ENCODE measurements around the gene STK17A. TPM values are rescaled to one million over a fixed set of nuclear protein-coding genes. Genes with fewer than 3 reads are reported as not detected.

Gene STK17A
- 10 to 100 TPM; 89.5 to 90.3 TPM for total RNA-seq

DNA sequence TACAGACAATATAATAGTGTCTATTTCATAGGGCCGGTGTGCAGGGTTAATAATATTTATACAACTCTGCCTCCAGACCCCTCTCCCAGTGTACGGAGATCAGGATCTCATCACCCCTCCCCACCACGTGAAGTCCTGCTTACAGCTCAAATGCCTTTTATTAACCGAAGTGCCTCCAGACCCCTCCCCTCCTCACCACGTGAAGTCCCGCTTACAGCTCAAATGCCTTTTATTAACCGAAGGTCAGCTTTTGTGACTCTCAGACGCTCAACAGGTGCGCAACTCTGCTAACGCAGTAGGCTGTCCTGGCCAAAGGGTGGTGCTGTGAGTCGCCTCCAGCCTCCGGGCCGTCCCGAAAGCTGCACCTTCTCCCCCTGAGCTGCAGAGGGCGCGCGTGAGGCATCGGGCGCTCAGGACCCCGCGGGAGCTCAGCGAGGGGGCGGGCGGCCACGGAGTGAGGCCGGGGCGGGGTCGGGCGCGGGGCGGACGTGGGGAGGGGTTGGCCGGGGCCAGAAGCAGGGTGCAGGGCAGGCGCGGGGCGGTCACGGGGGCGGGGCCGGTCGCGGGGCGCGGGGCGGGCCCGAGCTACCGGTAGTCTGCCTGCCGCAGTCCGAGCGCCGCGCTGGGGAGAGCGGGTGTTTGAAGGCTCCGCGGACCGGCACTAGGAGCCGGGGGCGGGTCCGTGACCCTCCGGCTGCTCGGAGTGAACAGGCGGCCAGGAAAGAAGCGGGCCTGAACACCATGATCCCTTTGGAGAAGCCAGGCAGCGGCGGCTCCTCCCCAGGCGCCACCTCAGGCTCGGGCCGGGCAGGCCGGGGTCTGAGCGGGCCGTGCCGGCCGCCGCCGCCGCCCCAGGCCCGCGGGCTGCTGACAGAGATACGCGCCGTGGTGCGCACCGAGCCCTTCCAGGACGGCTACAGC is at the start of gene STK17A:
TSS of gene STK17A (plus strand) at position 606 of the 921 bp plus-strand sequence. CDS start at position 742, 136 bp downstream.
- Mint-ChIP-seq H3K36me3 (ENCODE audit: low read depth) (peaks cover 31% of the 10 kb centered on the region), H3K27ac (peak within 1 kb of the TSS; percentile 100), H3K4me3 (peak within 1 kb of the TSS; percentile 100), H3K9me3 (no peaks in the 10 kb centered on the region), H3K4me1 (peaks cover 31% of the 10 kb centered on the region), H3K27me3 (peaks cover 19% of the 10 kb centered on the region)
- peak; percentile 96 for DNase-seq
- CTCF ChIA-PET: interaction anchor here (0.6 to 11.5 kb wide), 84 partner anchors 8 to 654 kb away, joined by 3 to 452 read pairs (median 5); partner anchors contain the start of genes BLVRA, COA1, MRPL32 and MRPS24
- POLR2A ChIA-PET: interaction anchor here (0.5 to 11.0 kb wide), 47 partner anchors 8 to 651 kb away, joined by 3 to 304 read pairs (median 5); partner anchors contain the start of genes BLVRA, COA1, DBNL and MRPL32

DNA sequence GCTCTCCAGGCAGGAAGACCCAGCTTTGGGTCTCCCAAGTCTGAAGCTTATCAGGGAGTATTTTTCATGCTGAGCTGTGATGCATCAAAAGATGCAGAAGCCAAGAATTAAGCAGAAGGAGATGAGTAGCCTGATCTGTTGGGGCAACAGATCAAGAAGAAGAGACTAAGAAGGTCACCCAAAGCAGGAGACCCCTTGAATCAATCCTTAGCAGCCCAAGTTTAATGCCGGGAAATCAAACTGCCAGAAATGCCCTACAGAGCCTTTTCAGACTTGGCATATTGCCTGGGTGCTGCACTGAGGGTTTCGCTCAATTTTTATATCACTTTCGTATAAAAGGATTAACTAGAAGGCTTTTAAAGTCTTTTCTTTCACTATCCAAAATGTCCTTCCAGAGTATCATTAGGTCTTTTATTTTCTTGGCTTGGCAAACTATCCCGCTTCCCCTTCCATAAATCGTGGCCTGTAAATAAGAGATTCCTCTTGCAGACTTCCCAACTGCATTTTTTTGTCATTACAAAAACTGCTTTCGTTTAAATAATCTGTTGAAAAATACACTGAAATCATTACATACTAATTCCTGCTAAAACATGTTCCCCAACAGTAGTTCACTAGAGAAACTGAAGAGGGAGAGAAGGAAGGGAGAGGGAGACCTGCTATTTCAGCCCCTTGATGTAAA is 49.0 kb upstream of the STK17A start:
- ChIA-PET CTCF (no interaction called here), POLR2A (no interaction called here)
- H3K9me3 Mint-ChIP-seq: no peaks in the 10 kb centered on the region
- H3K27me3 Mint-ChIP-seq: peaks cover 6% of the 10 kb centered on the region
- no peak for DNase-seq
- H3K4me1 Mint-ChIP-seq: no peaks in the 10 kb centered on the region
- H3K4me3 Mint-ChIP-seq: no peak overlapping the region
- no peaks in the 10 kb centered on the region for H3K36me3 Mint-ChIP-seq (ENCODE audit: low read depth)
- H3K27ac Mint-ChIP-seq: no peak overlapping the region

GRCh38 chr7:43535031-43535451 is 47.9 kb upstream of the STK17A start:
- Mint-ChIP-seq H3K4me1 (no peaks in the 10 kb centered on the region), H3K27ac (no peak overlapping the region), H3K36me3 (ENCODE audit: low read depth) (no peaks in the 10 kb centered on the region), H3K27me3 (peaks cover 2% of the 10 kb centered on the region), H3K9me3 (no peaks in the 10 kb centered on the region), H3K4me3 (no peak overlapping the region)
- ChIA-PET POLR2A (no interaction called here), CTCF (no interaction called here)
- DNase-seq: no peak

- Mint-ChIP-seq H3K27me3 (peaks cover 3% of the 10 kb centered on the region), H3K36me3 (ENCODE audit: low read depth) (no peaks in the 10 kb centered on the region), H3K4me1 (no peaks in the 10 kb centered on the region), H3K4me3 (no peak overlapping the region), H3K27ac (no peak overlapping the region), H3K9me3 (no peaks in the 10 kb centered on the region)
- CTCF ChIA-PET: no interaction called here
- DNase-seq: no peak
- POLR2A ChIA-PET: no interaction called here
These were observed 46.9 kb upstream of the STK17A start for GRCh38 chr7:43535810-43536585.

- Mint-ChIP-seq H3K27me3 (peaks cover 5% of the 10 kb centered on the region), H3K4me3 (no peak overlapping the region), H3K27ac (no peak overlapping the region), H3K4me1 (no peaks in the 10 kb centered on the region), H3K36me3 (ENCODE audit: low read depth) (no peaks in the 10 kb centered on the region), H3K9me3 (no peaks in the 10 kb centered on the region)
- ChIA-PET POLR2A (no interaction called here), CTCF (no interaction called here)
- DNase-seq: no peak
These were observed 46.1 kb upstream of the STK17A start for GRCh38 chr7:43536773-43537172.

DNA sequence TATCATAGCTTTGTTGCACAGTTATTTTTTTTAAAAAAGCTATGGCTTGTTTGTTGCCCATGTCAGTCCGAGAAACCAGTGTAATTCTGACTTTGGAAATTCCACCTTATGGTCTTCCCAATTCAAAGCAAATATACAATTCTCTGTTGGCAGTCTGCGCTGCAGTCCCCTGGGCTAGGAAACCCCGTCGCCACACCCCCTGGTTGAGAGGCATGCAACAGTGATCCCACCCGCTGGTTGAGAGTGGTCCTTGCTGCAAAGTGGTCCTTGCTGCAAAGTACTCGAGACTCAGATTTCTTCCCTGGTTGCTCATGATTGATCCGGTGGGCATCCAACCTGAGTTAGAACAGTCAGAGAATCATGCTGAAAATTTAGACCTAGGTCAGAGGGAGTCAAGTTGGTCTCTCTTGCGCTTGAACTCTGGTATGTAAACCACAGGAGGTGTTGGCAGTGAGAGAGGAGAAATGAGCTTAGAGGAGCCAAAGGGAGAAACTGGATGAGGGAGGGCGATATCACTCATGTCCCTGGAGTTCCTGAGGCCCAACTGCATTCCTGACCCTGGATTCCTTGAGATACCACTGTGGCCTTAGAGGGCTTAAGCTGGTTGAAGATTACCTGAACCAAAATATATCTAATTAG is 45.0 kb upstream of the STK17A start:
- Mint-ChIP-seq H3K27ac (no peak overlapping the region), H3K9me3 (no peaks in the 10 kb centered on the region), H3K36me3 (ENCODE audit: low read depth) (no peaks in the 10 kb centered on the region), H3K4me1 (no peaks in the 10 kb centered on the region), H3K27me3 (peaks cover 9% of the 10 kb centered on the region), H3K4me3 (no peak overlapping the region)
- DNase-seq: no peak
- ChIA-PET CTCF (no interaction called here), POLR2A (interaction anchor here (0.6 kb wide), 1 partner anchor 205 kb away, joined by 3 read pairs; no protein-coding TSS in a partner anchor)

DNA sequence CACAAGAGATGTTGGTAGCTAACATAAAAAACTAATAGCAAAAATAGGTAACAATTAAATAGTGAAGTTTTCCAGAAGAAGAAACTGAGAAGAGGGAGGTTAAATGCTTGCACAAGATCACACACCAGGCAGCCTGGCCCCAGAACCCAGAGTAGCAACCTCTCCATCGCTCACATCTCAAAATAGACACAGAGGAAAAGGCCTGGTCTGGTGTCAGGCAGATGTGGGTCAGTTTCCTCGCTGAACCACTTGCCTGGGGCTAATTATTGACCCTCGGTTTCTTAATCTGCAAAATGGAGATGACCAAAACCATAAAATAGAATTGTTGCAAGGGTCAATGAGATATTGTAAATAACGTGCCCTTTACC is 44.5 kb upstream of the STK17A start:
- Mint-ChIP-seq H3K9me3 (no peaks in the 10 kb centered on the region), H3K4me3 (no peak overlapping the region), H3K4me1 (no peaks in the 10 kb centered on the region), H3K27ac (no peak overlapping the region), H3K27me3 (peaks cover 9% of the 10 kb centered on the region), H3K36me3 (ENCODE audit: low read depth) (no peaks in the 10 kb centered on the region)
- ChIA-PET POLR2A (no interaction called here), CTCF (no interaction called here)
- DNase-seq: no peak

DNA sequence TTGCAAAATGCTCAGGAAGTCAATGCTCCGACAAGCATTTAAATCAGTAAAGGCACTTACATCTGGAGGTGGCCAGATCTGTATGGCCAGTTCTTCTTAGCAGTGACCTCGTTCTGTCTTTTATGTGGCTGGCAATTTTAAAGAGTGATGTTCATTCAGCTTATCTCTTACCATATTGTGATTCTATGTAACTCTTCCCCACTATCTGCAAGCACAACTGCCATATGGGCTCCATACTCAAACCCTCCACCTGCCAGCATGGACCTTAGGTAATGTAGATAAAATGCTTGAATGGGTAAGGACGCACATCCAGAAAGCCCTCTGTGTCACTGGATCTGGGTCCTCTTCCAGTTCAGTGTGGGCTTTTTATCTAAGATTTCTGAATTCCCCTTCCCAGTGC is 42.4 kb upstream of the STK17A start:
- ChIA-PET POLR2A (interaction anchor here (0.8 kb wide), 1 partner anchor 42 kb away, joined by 3 read pairs; the partner anchor contains the start of gene STK17A), CTCF (no interaction called here)
- DNase-seq: no peak
- no peaks in the 10 kb centered on the region for H3K4me1 Mint-ChIP-seq
- H3K27me3 Mint-ChIP-seq: peaks cover 17% of the 10 kb centered on the region
- no peak overlapping the region for H3K4me3 Mint-ChIP-seq
- H3K27ac Mint-ChIP-seq: no peak overlapping the region
- H3K9me3 Mint-ChIP-seq: no peaks in the 10 kb centered on the region
- no peaks in the 10 kb centered on the region for H3K36me3 Mint-ChIP-seq (ENCODE audit: low read depth)

DNA sequence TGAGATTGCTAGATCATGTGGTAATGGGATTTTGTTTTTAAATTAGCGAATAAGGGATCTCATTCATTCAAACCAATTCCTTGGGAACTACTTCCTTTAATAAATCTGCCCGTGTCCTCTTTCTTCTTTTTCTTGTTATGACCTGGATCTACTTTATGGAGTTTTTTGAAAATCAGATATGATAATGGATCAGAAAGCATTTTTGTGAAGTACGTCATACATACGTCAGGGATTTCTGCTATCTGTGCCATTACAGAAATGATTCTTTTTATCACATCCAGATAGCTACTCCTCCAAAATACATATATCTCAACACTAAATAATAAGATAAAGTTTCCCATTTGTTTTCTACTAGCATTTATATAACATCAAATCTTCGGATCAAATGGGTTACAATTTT is 40.2 kb upstream of the STK17A start:
- CTCF ChIA-PET: no interaction called here
- Mint-ChIP-seq H3K27me3 (peaks cover 30% of the 10 kb centered on the region), H3K4me3 (no peak overlapping the region), H3K36me3 (ENCODE audit: low read depth) (no peaks in the 10 kb centered on the region), H3K9me3 (peaks cover 4% of the 10 kb centered on the region), H3K4me1 (no peaks in the 10 kb centered on the region), H3K27ac (no peak overlapping the region)
- POLR2A ChIA-PET: no interaction called here
- DNase-seq: no peak

- ChIA-PET CTCF (interaction anchor here (0.6 to 0.8 kb wide), 2 partner anchors 36 to 70 kb away, joined by 3 to 6 read pairs; no protein-coding TSS in a partner anchor), POLR2A (no interaction called here)
- no peaks in the 10 kb centered on the region for H3K4me1 Mint-ChIP-seq
- peaks cover 4% of the 10 kb centered on the region for H3K9me3 Mint-ChIP-seq
- no peaks in the 10 kb centered on the region for H3K36me3 Mint-ChIP-seq (ENCODE audit: low read depth)
- no peak overlapping the region for H3K27ac Mint-ChIP-seq
- H3K27me3 Mint-ChIP-seq: peaks cover 31% of the 10 kb centered on the region
- no peak overlapping the region for H3K4me3 Mint-ChIP-seq
- no peak for DNase-seq
These were observed 36.7 kb upstream of the STK17A start for GRCh38 chr7:43546231-43546630.

DNA sequence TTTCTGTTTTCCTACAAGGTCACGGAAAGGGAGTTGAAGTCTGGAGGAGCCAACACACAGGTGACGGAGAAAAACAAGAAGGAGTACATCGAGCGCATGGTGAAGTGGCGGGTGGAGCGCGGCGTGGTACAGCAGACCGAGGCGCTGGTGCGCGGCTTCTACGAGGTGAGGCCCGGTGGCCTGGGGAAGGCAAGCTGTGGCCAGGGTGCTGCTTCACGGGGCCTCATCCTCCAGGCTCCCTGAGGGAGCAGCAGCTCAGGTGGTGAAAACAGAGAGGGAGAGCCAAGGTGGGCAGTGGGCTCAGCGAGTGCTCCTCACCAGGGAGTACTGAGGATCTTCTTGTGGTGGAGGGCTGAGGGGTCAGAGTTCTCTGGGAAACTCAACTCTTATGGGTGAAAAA is 32.5 kb upstream of the STK17A start:
- Mint-ChIP-seq H3K36me3 (ENCODE audit: low read depth) (no peaks in the 10 kb centered on the region), H3K4me1 (peaks cover 18% of the 10 kb centered on the region), H3K4me3 (no peak overlapping the region), H3K27me3 (peaks cover 24% of the 10 kb centered on the region), H3K27ac (no peak overlapping the region), H3K9me3 (peaks cover 4% of the 10 kb centered on the region)
- ChIA-PET CTCF (no interaction called here), POLR2A (no interaction called here)
- no peak for DNase-seq

DNA sequence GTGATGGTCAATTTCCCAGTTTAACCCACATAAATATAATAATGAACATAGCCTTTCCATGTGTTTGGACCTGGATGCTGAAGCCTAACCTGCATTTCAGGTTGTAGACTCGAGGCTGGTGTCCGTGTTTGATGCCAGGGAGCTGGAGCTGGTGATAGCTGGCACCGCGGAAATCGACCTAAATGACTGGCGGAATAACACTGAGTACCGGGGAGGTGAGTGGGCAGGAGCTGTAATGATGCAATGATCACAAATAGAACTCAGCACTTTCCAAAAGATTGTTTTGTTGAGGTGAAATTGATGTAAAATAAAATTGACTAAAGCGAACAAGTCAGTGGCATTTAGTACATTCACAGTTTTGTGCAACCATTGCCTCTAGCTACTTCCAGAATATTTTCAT is 30.8 kb upstream of the STK17A start:
- POLR2A ChIA-PET: interaction anchor here (1.3 kb wide), 1 partner anchor 11 kb away, joined by 3 read pairs; no protein-coding TSS in a partner anchor
- peaks cover 18% of the 10 kb centered on the region for H3K4me1 Mint-ChIP-seq
- H3K36me3 Mint-ChIP-seq (ENCODE audit: low read depth): no peaks in the 10 kb centered on the region
- DNase-seq: no peak
- peaks cover 15% of the 10 kb centered on the region for H3K27me3 Mint-ChIP-seq
- H3K4me3 Mint-ChIP-seq: no peak overlapping the region
- CTCF ChIA-PET: no interaction called here
- no peaks in the 10 kb centered on the region for H3K9me3 Mint-ChIP-seq
- H3K27ac Mint-ChIP-seq: no peak overlapping the region
